Ovary (tissue), 1 donor: ENCODE data around the gene OSGEP.

Experiments
- EP300 ChIP-seq: sonication (generic); formaldehyde crosslinking; IDR thresholded peaks from one replicate; pipeline ENCODE4 v1.6.1; 2017; ENCODE audit warnings: antibody characterized with exemption
- POLR2A ChIP-seq: fragments of 450-650 bp; IDR thresholded peaks from one replicate; pipeline ENCODE4 v1.6.1; 2017; ENCODE audit warnings: antibody characterized with exemption, mild to moderate bottlenecking, moderate library complexity

DNA sequence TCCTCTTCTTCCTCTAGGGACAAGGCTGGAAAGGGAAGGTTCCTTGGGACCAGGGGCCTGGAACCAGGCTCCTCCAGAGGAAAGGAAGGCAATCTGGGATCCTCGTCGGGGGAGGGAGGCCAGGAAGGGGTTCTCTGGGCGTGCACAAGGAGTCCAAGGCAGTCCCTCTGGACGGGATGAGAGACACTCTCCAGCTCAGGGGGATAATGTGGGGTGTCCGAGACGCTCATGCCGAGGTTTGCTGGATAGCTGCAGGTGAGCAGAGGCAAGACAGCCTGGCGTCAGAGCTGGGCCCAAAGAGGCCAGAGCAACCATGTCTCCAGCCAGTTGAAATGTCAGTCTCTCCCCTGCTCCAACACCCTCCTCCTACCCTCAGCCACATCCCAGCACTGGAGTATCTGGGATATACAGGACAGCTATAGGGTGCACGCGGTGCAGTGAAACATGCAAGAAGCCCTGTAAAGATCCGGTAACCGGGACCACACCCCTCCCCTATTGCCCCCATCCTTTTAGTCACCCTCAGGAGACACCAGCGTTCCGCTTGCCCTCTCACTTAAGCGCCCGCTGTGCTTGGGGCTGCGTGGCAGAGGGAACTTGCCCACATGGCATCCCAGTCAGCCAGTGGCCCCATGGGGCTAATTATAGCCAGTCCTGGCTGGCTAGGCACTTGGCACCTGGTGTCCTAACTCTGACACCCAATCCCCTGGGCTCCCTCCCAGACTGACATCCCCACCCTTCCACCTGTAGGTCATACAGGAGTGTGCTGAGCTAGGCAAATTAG, 18.8 kb downstream of the OSGEP start, which contains the start of gene KLHL33:
- TF ChIP-seq POLR2A (no peak), EP300 (no peak)
